ENCODE data around the gene CLEC2A.
A peak's percentile ranks its signal among the peaks of the same experiment; 100 is the strongest.

The CLEC2A gene

GRCh38 chr12:9940375-9940774, 8.2 kb upstream of the CLEC2A start:
- no peak overlapping the region for H3K4me3 ChIP-seq
- H3K27ac ChIP-seq, result no peak overlapping the region

DNA sequence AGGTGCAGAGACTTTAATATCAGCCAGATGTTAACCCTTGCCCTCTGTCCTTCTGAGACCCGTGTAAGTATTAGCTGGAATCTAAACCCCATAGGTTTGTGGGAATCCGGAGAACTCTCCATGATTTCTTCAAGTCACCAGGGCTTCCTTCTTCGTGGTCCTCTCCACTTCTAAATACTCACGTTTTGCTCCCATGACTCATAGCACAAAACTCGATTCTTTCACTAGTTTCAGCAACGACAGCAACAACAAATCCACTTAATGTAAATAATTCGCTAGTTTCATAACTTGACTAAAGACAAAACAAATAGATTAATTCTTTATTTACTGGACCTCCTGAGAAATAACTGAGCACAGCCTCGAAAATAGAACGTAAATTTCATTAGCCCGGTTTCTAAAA, 4.4 kb upstream of the CLEC2A start:
- Histone ChIP-seq H3K4me3 (no peak overlapping the region), H3K27ac (no peak overlapping the region)

DNA sequence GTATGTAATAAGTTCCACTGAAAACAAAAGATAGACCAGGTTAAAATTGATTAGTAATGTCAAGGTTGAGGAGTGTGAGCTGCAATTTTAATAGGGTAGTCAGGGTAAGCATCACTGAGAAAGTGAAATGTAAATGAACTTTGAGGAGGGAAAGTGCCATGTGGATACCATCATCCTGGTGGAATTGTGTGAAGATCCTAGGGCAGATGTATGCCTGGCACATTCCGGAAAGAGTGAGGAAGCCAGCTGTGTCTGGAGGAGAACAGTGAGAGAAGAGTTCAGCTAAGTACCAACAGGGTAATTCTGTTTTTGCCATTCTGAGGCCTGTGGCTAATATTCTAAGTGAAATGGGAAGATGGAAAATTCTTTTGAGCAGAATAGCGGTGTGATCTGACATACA, 2.9 kb upstream of the CLEC2A start:
- no peak overlapping the region for H3K27ac ChIP-seq
- H3K4me3 ChIP-seq, result no peak overlapping the region

- H3K27ac ChIP-seq, result peak overlapping the region in 1 of 21 experiments; percentile 18
- no peak overlapping the region for H3K4me3 ChIP-seq
Measured at GRCh38 chr12:9933958-9934357, 1.8 kb upstream of the CLEC2A start.

- peak overlapping the region in 13 of 21 experiments; percentile 14 to 76 (median 54) for H3K27ac ChIP-seq
Measured at GRCh38 chr12:9931245-9931644, 925 bp downstream of the CLEC2A start.

DNA sequence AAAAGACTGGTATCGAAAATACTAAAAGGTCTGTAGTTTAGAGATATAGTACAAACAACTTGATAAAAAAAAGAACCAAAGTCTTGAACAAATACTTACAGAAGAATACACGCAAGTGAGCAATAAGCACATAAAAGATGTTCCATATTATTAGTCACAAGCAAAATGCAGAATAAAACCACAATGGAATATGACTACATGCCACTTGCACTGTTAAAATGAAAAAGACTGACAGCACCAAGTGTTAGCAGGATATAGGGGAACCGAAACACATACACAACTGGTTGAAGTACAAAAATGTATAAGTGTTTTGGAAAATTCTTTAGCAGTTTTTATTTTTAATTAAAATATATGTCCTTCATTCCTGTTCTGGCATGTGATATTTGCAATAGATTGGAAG, 3.6 kb downstream of the CLEC2A start:
- H3K4me3 ChIP-seq, result peak overlapping the region in 1 of 7 experiments; percentile 7
- H3K27ac ChIP-seq, result peak overlapping the region in 6 of 21 experiments; percentile 8 to 64 (median 31)

More at GRCh38 chr12:9931245-9931644, 925 bp downstream of the CLEC2A start:
- H3K4me3 ChIP-seq, result peak overlapping the region in 3 of 7 experiments; percentile 2 to 25 (median 24)

- Histone ChIP-seq H3K27ac (no peak overlapping the region), H3K4me3 (no peak overlapping the region)
Measured at GRCh38 chr12:9926876-9927275, 5.3 kb downstream of the CLEC2A start.

GRCh38 chr12:9925705-9926393, 6.3 kb downstream of the CLEC2A start:
- Histone ChIP-seq H3K4me3 (no peak overlapping the region), H3K27ac (peak overlapping the region in 1 of 21 experiments; percentile 23)

GRCh38 chr12:9922429-9922828, 9.7 kb downstream of the CLEC2A start:
- Histone ChIP-seq H3K27ac (no peak overlapping the region), H3K4me3 (no peak overlapping the region)

GRCh38 chr12:9920451-9920850, 11.7 kb downstream of the CLEC2A start:
- Histone ChIP-seq H3K4me3 (no peak overlapping the region), H3K27ac (no peak overlapping the region)

DNA sequence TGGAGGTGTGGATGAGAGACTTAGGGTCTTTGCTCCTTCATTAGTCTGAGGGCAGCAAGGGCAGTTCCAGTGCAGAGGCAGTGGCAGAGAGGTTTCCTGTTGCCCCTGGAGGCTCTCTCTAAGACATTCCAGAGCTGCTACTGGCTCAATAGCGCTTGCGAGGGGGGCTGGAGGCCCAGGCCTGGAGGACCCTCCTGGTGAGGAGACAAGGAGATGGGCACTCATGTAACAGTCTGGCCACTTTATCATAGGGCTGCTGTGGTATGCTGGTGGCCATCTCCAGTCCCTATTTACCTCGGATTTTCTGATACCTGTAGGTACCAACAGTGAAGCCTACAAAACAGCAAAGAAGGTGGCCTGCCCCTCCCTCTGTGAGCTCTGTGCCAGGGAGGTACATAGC, 12.7 kb downstream of the CLEC2A start:
- H3K4me3 ChIP-seq, result no peak overlapping the region
- H3K27ac ChIP-seq, result no peak overlapping the region

GRCh38 chr12:9911708-9912107, 20.5 kb downstream of the CLEC2A start:
- Histone ChIP-seq H3K27ac (peak overlapping the region in 2 of 21 experiments; percentile 8 to 12), H3K4me3 (no peak overlapping the region)

DNA sequence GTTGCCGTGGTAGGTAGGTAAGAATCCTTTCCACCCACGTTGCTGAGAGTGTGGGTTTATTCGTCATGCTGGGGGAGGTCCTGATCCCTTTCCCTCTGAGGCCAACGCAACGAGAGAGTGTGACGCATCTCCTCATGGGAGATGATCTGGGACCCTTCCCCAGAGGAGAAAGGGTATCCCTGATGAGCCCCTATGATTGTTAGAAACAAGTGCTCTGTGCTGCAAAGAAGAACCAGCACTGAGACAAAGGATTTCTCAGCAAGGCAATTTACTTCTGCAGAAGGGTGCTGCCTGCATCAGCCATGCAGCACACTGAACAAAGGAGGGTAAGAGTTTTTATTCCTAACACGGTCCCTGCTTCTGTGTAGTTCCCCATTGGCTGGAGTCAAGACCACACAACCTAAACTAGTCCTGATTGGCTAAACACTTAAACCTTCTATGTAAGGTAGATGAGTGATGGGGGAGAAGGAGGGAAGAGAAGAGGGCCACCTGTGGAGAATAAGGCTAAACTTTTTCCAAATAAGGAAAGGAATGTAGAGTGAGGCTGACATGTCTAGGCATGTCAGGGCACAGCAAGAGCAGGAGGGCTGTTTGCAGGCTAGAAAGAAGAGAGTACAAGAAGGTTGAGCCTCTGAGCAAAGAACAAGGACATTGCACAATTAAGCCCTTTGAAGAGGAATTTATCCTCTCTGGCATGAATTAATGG, 21.3 kb downstream of the CLEC2A start:
- no peak overlapping the region for H3K4me3 ChIP-seq
- peak overlapping the region in 1 of 21 experiments; percentile 48 for H3K27ac ChIP-seq

DNA sequence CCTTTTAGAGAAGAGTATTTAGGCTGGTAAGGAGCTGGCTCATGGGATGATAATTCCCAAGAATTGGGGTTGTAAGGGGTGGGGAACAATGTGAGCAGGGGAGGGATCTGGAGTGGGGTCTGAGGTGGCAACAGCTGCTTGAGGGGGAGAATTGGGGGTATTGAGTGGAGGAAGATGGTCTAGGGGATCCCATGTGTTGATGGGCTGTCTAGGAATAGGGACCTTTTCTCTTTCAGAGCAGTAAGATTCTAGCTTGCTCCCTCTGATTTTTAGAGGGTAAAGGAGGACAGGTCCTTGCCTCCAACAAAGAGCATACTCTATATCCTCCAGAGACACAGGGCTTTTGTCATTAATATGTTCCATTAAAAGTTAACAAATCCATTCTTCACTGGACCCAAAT, 22.4 kb downstream of the CLEC2A start:
- no peak overlapping the region for H3K4me3 ChIP-seq
- H3K27ac ChIP-seq, result no peak overlapping the region

DNA sequence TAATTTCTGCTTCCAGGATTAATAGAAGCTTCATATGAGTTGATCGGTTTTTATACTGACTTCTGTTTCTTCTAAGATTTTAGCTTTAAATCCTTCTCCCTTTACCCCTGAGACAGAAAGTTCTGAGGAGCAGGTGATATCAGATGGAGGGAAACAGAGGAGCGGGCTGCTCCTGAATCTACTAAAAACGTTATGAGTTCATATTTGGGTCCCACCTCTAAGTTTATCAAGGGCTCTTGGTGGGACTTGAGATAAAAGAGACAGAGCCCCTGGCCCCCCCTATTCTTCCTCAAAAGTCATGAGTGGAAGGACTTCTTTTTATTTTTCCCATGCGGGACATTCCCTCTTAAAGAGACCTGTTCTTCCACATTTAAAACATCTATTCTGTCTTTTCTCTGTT, 23.8 kb downstream of the CLEC2A start:
- Histone ChIP-seq H3K4me3 (no peak overlapping the region), H3K27ac (no peak overlapping the region)

GRCh38 chr12:9907769-9908168, 24.4 kb downstream of the CLEC2A start:
- Histone ChIP-seq H3K27ac (no peak overlapping the region), H3K4me3 (no peak overlapping the region)

- Histone ChIP-seq H3K4me3 (no peak overlapping the region), H3K27ac (peak overlapping the region in 2 of 21 experiments; percentile 1 to 35)
Measured at GRCh38 chr12:9906873-9907272, 25.3 kb downstream of the CLEC2A start.

- Histone ChIP-seq H3K27ac (no peak overlapping the region), H3K4me3 (no peak overlapping the region)
Measured at GRCh38 chr12:9902539-9903228, 29.5 kb downstream of the CLEC2A start.

DNA sequence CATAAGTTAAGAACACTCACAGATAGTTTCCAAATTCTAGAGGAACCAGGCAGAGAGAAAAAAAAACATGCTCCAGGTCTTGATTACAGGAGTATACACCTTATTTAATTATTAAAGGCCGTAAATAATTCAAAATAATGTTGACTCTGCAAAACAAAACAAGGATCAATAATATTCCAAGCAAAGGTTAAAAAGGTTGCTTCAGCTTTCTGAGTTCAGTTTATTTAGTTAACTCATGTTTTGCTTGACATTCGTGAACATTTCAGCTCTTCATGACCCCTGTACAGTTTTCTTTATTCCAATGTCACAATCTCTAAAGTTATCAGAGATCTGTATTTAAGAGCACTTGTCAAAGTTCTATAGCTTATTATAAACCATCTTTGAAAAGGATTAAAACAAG, 31.2 kb downstream of the CLEC2A start:
- H3K27ac ChIP-seq, result no peak overlapping the region
- H3K4me3 ChIP-seq, result no peak overlapping the region

GRCh38 chr12:9899209-9899608, 33.0 kb downstream of the CLEC2A start:
- Histone ChIP-seq H3K27ac (no peak overlapping the region), H3K4me3 (no peak overlapping the region)

GRCh38 chr12:9897535-9897934, 34.6 kb downstream of the CLEC2A start:
- Histone ChIP-seq H3K4me3 (no peak overlapping the region), H3K27ac (peak overlapping the region in 1 of 21 experiments; percentile 6)
